Smooth muscle cell (in vitro differentiated cells): ENCODE results near the gene C16orf87. TPM values are rescaled to one million over a fixed set of nuclear protein-coding genes. Genes with fewer than 3 reads are reported as not detected.

Experiments
- DNase-seq: peaks from one replicate; lab custom pipeline; 2025; ENCODE audit not compliant: unreplicated experiment; lab: John Stamatoyannopoulos, UW
- H2AFZ ChIP-seq: fragments of 200-600 bp; sonication (generic); 2 replicates; pipeline ENCODE4 v1.6.0; 2016; ENCODE audit warnings: antibody characterized with exemption, low read depth, mild to moderate bottlenecking
- H3F3A ChIP-seq: fragments of 200-600 bp; sonication (generic); 2 replicates; pipeline ENCODE4 v1.6.0; 2017; ENCODE audit warnings: antibody characterized with exemption, low read depth
- H3K27ac ChIP-seq: fragments of 200-600 bp; sonication (generic); 2 replicates; pipeline ENCODE4 v1.5.1; 2016; ENCODE audit warnings: low read depth, mild to moderate bottlenecking
- H3K27me3 ChIP-seq: fragments of 200-600 bp; sonication (generic); 2 replicates; pipeline ENCODE4 v1.6.1; 2016; ENCODE audit warnings: low read depth, mild to moderate bottlenecking
- H3K36me3 ChIP-seq: fragments of 200-600 bp; sonication (generic); 2 replicates; pipeline ENCODE4 v1.5.1; 2016; ENCODE audit warnings: low read depth
- H3K4me1 ChIP-seq: fragments of 200-600 bp; sonication (generic); 2 replicates; pipeline ENCODE4 v1.5.1; 2016; ENCODE audit warnings: low read depth
- H3K4me2 ChIP-seq: fragments of 200-600 bp; sonication (generic); 2 replicates; pipeline ENCODE4 v1.6.0; 2016; ENCODE audit warnings: mild to moderate bottlenecking
- H3K4me3 ChIP-seq: fragments of 200-600 bp; sonication (generic); 2 replicates; pipeline ENCODE4 v1.5.1; 2016; ENCODE audit warnings: mild to moderate bottlenecking
- H3K79me2 ChIP-seq: fragments of 200-600 bp; sonication (generic); 2 replicates; pipeline ENCODE4 v1.6.0; 2016; ENCODE audit warnings: low read depth, mild to moderate bottlenecking
- H3K9ac ChIP-seq: fragments of 200-600 bp; sonication (generic); 2 replicates; pipeline ENCODE4 v1.6.0; 2016; ENCODE audit warnings: low read depth
- H3K9me3 ChIP-seq: fragments of 200-600 bp; sonication (generic); replicated peaks from 2 replicates; pipeline ENCODE4 v1.5.1; 2016; ENCODE audit warnings: low read depth
- H4K20me1 ChIP-seq: fragments of 200-600 bp; sonication (generic); 2 replicates; pipeline ENCODE4 v1.6.0; 2016; ENCODE audit warnings: low read depth
- CTCF ChIP-seq: fragments of 200-600 bp; sonication (generic); IDR thresholded peaks from 2 replicates; pipeline ENCODE4 v1.5.1; 2017; ENCODE audit warnings: borderline replicate concordance, mild to moderate bottlenecking, antibody characterized with exemption; ENCODE audit not compliant: insufficient read depth, poor library complexity, severe bottlenecking
- WGBS: methylation state at CpG from one replicate; pipeline ENCODE4 v1.1.7; 2016; ENCODE audit warnings: low lambda C conversion rate; 5-methylcytosine and 5-hydroxymethylcytosine counted together
- polyA plus RNA-seq: library from polyadenylated mRNA; unstranded; fragments of >200 nt; fragmentation: Nextera tagmentation; extraction: Ambion mirVana; gene quantifications from 2 replicates; pipeline ENCODE4 v1.2.1, GENCODE V29; 2016
- small RNA-seq: library from RNA; depleted of rRNA; stranded (forward); fragments of <200 nt; gene quantifications from one replicate; pipeline ENCODE3, GENCODE V24; 2014
- total RNA-seq: library from RNA; depleted of rRNA; stranded (reverse); fragments of >200 nt; gene quantifications from 2 replicates; pipeline ENCODE4 v1.2.3, GENCODE V29; 2014

C16orf87 gene
- total and polyA plus RNA-seq, 2 experiments from 2014 or later, result 19.6 to 21.5 TPM

GRCh38 chr16:46746821-46747776, 83.9 kb downstream of the C16orf87 start:
- Histone ChIP-seq H3K27me3 (no peaks in the 10 kb centered on the region), H3K36me3 (no peaks in the 10 kb centered on the region), H2AFZ (no peak overlapping the region), H3K4me3 (no peak overlapping the region), H3K4me1 (peaks cover 6% of the 10 kb centered on the region), H3K9me3 (no peaks in the 10 kb centered on the region), H3K79me2 (no peaks in the 10 kb centered on the region), H3K27ac (no peak overlapping the region), H4K20me1 (no peaks in the 10 kb centered on the region), H3K9ac (no peak overlapping the region), H3F3A (no peaks in the 10 kb centered on the region), H3K4me2 (no peak overlapping the region)
- DNase-seq, result no peak
- 69% methylated on average over 14 of the region's 15 CpGs for WGBS
- no peak for TF ChIP-seq CTCF

Small RNA genes within 50 kb of the gene (small RNA-seq; reads per million reads assigned to genes)
- not detected for gene AC007225.2

Other genes with a start within 250 kb of the C16orf87 start
- 5.4 and 22.7 TPM in 2 replicates for gene SHCBP1, start 209.8 kb downstream of the C16orf87 start, total RNA-seq
- 6.0 and 7.9 TPM in 2 replicates for gene SHCBP1, start 209.8 kb downstream of the C16orf87 start, polyA plus RNA-seq
- 103 and 195 TPM in 2 replicates for gene VPS35, start 142.0 kb downstream of the C16orf87 start, total RNA-seq
- gene VPS35, start 142.0 kb downstream of the C16orf87 start, polyA plus RNA-seq, result 59.5 and 83.6 TPM in 2 replicates
- gene ORC6, start 141.5 kb downstream of the C16orf87 start, total RNA-seq, result 10.9 and 29.4 TPM in 2 replicates
- 15.6 and 22.4 TPM in 2 replicates for gene ORC6, start 141.5 kb downstream of the C16orf87 start, polyA plus RNA-seq
- 0.13 and 0.22 TPM in 2 replicates for gene MYLK3, start 82.8 kb downstream of the C16orf87 start, total RNA-seq
- 0.06 and 0.33 TPM in 2 replicates for gene MYLK3, start 82.8 kb downstream of the C16orf87 start, polyA plus RNA-seq
- gene GPT2, start 53.2 kb upstream of the C16orf87 start, total RNA-seq, result 16.9 and 21.4 TPM in 2 replicates
- 26.9 and 29.3 TPM in 2 replicates for gene GPT2, start 53.2 kb upstream of the C16orf87 start, polyA plus RNA-seq
- gene DNAJA2, start 142.5 kb upstream of the C16orf87 start, total RNA-seq, result 36.4 and 51.5 TPM in 2 replicates
- 49.3 and 52.2 TPM in 2 replicates for gene DNAJA2, start 142.5 kb upstream of the C16orf87 start, polyA plus RNA-seq